ENCODE data around the gene ZC3H11A. TPM values are rescaled to one million over a fixed set of nuclear protein-coding genes. Genes with fewer than 3 reads are reported as not detected.
"Not testable (repeated sequence)": the region's sequence is repeated elsewhere in the genome, so short reads cannot be mapped to it uniquely, and the experiment has no call there.

Gene ZC3H11A
- total RNA-seq, 1 donor from 2014 or later, result 65.2 TPM

DNA sequence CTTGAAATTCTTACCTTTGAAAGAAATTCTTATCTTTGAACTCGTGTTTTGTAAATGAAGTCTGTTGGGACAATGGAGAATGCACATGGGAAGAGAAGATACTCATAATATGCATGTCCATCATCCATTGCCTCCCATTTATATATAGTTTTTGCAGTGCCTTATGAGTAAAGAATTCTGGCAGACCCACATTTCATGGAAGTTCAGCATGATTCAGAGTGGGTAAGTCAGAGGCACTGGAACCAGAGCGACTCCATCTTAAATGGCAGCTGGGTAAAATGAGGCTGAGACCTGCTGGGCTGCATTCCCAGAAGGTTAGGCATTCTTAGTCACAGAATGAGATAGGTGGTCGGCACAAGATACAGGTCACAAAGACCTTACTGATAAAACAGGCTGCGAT, 16.6 kb upstream of the ZC3H11A start:
- no peak for FAIRE-seq
- no peak for DNase-seq (ENCODE audit: low spot score in 2 of 2)

DNA sequence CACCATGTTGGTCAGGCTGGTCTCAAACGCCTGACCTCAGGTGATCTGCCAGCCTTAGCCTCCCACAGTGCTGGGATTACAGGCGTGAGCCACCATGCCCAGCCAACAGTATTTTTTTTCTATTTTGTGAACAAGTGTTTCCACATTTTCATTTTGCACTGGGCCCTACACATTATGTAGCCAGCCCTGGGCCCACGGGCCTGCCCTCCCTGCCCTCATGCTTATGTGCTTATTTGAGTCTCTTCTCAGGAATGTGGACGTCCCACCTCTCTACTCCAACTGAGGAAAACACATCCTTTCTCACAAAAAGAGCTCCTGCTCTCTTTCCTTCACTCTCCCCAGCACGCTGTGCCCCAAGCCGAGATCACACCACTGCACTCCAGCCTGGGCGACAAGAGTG, 13.5 kb upstream of the ZC3H11A start:
- FAIRE-seq, result no peak

DNA sequence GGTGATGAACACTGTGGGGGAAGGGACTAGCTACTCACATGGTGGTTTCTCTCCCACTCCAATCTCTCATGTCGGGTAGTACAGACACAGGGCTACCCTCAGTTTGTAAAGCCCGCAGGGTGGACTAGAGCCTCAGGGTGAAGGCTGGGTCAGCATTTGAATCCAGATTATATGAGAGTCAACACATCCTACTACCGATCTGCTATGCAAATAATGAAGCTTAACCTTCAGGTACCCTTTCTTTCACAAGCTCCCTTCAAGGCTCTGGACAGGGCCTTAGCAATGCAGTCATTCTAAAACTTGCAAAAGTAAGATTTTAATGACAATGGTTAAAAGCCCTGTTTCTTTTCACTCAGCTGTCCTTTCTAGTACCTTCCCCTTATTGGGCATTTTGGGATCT, 5.5 kb upstream of the ZC3H11A start:
- FAIRE-seq (no peak), DNase-seq (ENCODE audit: low spot score in 2 of 2) (no peak)

More for the DNA sequence above, 13.5 kb upstream of the ZC3H11A start:
- no peak for DNase-seq (ENCODE audit: low spot score in 2 of 2)

DNA sequence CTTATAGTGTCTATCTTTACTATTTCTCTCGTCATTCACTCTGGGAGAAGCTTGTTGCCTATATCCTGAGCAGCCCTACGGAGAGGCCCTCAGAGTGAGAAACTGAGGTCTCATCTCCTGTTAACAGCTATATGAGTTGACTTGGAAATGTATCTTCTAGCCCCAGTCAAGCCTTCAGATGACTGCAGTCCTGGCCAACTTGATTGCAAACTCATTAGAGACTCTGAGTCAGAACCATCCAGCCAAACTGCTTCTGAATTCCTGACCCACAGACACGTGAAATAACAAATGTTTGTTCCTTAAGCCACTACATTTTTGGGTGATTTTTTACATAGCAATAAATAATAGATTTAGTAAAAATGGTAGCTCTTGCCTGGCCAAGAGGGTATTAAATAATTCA, 3.9 kb upstream of the ZC3H11A start:
- DNase-seq (ENCODE audit: low spot score in 2 of 2), result no peak
- no peak for FAIRE-seq

DNA sequence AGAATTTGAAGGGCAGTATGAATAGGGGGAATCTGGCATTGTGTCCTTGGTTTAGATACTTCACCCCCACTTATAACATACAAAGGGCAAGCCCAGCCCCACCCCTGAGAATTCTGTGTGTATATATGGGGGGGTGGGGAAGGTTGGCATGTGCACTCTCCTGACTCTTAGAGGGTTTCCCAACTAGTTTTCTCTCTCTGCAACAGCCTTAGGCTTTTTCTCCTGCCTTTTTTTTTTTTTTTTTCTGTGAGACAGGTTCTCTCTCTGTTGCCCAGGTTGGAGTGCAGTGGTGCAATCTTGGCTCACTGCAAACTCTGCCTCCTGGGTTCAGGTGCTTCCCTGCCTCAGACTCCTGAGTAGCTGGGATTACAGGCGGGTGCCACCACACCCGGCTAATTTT, 2.9 kb upstream of the ZC3H11A start:
- no peak for DNase-seq (ENCODE audit: low spot score in 2 of 2)
- FAIRE-seq, result no peak

DNA sequence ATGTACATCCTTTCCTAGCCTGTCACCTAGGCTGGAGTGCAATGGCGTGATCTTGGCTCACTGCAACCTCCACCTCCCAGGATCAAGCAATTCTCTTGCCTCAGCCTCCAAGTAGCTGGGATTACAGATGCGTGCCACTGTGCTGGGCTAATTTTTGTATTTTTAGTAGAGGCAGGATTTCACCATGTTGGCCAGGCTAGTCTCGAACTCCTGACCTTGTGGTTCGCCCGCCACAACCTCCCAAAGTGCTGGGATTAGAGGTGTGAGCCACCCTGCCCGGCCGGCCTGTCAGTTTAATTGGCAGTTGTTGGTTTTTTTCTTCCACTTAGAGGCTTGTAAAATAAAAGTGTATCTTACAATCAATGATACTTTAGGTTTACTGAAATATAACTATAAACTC, 1.9 kb upstream of the ZC3H11A start:
- not testable (repeated sequence) for FAIRE-seq; DNase-seq (ENCODE audit: low spot score in 2 of 2)

DNA sequence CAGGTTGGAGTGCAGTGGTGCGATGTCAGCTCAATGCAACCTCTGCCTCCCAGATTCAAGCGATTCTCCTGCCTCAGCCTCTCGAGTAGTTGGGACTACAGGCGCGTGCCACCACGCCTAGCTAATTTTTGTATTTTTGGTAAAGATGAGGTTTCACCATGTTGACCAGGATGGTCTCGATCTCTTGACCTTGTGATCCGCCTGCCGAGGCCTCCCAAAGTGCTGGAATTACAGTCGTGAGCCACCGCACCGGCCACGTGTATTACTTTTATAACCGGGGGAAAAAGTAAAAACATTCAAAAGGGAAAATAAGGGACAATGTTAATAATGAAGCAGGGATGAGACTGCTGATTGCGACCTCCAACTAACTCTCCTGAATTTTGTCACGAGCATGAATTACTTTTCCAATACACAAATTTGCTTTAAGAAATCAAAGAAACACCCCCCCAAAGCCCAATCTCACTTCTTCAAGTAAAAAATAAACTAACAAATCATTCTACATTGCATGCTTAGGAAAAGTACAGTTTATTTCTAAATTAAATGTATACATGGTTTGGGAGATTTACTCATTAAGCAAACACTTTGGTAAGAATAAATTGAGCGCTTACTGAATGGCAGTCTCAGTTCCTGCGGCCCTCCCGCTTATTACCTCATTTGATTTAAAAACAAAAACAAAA, 521 bp upstream of the ZC3H11A start:
- DNase-seq (ENCODE audit: low spot score in 2 of 2), result no peak
- no peak for FAIRE-seq

DNA sequence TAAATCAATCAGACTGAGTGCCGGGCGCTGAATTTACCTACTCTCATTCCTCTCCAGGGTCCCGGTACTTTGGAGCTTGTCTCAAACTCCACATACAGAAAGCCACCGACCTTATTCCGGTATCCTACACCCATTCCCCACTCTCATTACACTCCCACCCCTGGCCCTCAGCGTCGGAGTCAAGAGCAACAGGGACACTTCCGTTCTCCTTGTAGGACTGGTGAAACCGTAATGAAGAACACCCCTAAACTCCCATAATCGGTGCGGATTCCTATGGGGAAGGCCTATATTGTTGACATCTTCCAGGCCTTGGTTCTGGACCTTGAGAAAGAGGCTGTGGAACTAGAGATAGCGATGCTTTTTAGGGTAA, 798 bp downstream of the ZC3H11A start:
- no peak for DNase-seq (ENCODE audit: low spot score in 2 of 2)
- no peak for FAIRE-seq

DNA sequence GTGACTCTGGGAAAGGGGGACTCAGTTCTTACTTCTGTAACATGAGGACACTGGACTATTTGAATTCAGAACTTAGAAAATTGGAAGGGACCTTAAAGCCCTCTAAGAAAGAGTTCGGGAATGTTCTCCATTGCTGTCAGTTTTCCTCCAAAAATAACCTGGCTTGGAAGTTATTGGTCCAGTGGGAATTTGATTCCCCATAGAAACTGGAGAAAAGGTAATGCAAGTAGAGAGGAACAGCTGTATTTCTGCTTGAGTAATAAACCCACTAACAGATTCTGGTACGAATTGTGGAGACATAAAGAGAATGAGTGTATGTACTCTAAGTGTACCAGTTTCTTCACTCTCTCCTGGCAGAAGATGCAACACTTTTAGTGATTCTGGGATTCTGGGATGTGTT, 1.8 kb downstream of the ZC3H11A start:
- DNase-seq (ENCODE audit: low spot score in 2 of 2) (no peak), FAIRE-seq (no peak)

DNA sequence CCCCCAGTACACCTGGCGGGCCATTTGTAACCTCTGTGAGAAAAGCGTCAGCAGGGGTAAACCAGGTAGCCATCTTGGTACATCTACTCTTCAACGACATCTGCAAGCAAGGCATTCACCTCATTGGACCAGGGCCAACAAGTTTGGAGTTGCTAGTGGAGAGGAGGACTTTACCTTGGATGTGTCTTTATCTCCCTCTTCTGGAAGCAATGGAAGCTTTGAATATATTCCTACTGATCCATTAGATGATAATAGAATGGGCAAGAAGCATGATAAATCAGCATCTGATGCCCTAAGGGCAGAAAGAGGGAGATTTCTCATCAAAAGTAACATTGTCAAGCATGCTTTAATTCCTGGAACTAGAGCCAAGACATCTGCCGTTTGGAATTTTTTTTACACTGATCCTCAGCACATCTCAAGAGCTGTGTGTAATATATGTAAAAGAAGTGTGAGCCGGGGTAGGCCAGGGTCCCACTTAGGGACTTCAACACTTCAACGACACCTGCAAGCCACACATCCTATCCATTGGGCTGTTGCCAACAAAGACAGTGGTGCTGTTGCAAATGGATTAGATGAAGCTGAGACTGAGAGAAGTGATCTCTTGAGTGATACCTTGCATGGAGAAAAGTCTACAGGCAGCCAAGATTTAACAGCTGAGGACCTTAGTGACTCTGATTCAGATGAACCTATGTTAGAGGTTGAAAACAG, 2.7 kb downstream of the ZC3H11A start:
- DNase-seq (ENCODE audit: low spot score in 2 of 2) (no peak), FAIRE-seq (no peak)

DNA sequence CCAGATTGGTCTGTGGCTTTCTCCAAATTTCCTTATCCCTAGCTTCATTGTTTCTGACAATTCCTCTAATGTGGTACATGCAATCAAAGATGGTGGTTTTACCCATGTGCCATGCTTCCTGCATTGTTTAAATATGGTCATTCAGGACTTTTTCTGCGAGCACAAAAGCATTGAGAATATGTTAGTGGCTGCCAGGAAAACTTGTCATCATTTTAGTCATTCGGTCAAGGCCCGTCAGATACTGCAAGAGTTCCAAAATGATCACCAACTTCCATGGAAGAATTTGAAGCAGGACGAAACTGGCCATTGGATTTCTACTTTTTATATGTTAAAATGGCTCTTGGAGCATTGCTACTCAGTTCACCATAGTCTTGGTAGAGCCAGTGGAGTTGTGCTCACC, 3.7 kb downstream of the ZC3H11A start:
- FAIRE-seq (no peak), DNase-seq (ENCODE audit: low spot score in 2 of 2) (no peak)

DNA sequence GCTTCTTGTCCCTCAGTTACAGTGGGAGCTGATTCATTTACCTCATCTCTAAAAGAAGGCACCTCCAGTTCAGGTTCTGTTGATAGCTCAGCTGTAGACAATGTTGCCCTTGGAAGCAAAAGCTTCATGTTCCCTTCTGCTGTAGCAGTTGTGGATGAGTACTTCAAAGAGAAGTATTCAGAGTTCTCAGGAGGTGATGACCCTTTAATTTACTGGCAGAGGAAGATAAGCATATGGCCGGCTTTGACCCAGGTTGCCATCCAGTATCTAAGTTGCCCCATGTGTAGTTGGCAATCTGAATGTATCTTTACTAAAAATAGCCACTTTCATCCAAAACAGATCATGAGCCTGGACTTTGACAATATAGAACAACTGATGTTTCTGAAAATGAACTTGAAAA, 4.5 kb downstream of the ZC3H11A start:
- DNase-seq (ENCODE audit: low spot score in 2 of 2), result no peak
- FAIRE-seq, result no peak

DNA sequence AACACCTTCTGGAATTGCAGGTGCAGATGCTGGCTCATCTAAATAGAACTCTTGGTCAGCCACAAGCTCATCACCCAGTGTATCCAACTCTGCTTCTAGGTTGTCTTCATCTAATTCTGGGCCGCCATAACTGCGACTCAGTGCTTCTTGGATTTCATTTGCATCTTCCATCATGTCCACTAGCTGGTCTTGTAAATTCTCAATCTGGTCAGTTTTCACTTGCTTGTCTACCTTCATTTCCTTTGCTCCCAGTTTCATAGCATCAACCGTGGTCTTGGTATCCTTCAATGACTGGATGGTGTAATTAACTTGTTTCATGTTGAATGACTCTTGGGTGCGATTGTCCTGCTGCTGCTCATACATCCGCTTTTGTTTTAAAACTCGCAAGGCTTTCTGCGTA, 10.3 kb downstream of the ZC3H11A start:
- FAIRE-seq, result no peak

DNA sequence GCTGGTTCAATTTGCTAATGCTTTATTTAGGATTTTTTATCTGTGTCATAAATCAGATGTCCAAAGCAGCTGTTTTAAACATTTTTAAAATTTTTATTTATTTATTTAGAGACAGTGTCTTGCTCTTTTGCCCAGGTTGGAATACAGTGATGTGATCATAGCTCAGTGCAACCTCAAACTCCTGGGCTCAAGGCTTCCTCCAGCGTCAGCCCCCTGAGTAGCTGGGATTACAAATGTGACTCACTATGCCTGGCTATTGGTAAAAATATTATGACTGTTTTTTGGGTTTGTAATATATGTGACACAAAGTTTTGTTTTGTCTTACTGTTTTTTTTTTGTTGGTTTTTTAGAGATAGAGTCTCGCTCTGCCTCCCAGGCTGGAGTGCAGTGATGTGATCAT, 11.8 kb downstream of the ZC3H11A start:
- DNase-seq (ENCODE audit: low spot score in 2 of 2), result no peak
- FAIRE-seq, result no peak

More for the DNA sequence above, 10.3 kb downstream of the ZC3H11A start:
- no peak for DNase-seq (ENCODE audit: low spot score in 2 of 2)

DNA sequence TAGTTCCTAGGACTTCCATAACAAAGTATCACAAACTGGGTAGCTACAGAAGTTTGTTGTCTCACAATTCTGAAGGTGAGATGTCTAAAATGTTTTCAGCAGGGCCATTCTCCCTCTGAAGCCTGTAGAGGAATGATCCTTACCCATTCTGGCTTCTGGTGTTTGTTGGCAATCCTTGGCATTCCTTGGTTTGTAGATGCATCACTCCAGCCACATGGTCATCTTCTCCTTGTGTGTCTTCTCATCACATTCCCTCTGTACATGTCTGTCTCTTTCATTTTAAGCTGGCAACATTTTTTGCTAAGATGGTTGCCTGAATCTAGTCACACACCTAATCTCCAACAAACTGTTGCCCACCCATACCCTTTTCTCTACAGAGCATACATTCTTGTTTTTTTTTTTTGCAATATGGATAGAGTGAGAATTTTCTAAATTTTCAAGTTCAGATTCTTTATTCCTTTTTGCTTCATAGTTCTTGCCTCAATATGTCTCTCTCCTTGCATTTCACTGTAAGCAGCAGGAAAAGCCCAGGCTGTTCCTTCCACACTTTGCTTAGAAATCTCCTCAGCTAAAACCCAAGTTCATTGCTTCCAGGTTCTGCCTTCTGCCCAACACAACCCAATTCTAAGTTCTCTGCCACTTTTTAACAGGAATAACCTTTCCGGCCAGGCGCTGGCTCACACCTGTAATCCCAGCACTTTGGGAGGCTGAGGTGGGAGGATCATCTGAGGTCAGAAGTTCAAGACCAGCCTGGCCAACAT, 18.3 kb downstream of the ZC3H11A start:
- DNase-seq (ENCODE audit: low spot score in 2 of 2) (no peak), FAIRE-seq (no peak)

DNA sequence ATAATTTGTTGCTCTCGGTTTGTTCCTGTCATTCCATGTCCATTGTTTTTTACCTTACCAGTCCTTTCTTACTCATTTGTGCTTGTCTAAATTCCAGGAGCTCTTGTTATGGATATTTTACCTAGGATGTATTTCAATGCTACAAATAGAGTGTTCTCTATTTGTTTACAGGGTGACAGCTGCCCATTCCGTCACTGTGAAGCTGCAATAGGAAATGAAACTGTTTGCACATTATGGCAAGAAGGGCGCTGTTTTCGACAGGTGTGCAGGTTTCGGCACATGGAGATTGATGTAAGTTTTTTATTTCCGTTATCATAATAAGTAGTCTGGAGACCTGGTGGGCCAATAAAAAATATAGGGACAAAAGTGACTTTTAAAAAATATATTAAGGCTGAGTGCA, 23.0 kb downstream of the ZC3H11A start:
- DNase-seq (ENCODE audit: low spot score in 2 of 2), result no peak
- FAIRE-seq, result no peak

DNA sequence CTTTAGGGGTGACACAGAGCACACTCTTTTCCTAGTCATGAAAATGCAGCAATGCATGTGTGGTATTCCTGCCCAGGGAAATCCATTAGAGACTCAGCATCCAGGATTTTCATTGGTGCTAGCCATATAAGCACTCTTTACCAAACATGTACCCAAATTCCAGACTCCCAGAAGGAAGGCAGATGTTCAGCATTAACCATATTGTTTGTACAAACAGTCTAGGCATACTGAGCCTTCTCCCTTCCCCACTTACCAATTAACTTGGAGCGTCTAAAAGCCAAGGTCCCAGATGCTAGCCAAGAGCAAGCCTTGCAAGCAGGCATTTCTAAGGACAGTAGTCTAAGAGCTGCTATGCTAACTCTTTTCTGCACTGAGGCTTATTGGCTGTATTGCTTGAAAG, 27.9 kb downstream of the ZC3H11A start:
- DNase-seq (ENCODE audit: low spot score in 2 of 2), result no peak
- no peak for FAIRE-seq

DNA sequence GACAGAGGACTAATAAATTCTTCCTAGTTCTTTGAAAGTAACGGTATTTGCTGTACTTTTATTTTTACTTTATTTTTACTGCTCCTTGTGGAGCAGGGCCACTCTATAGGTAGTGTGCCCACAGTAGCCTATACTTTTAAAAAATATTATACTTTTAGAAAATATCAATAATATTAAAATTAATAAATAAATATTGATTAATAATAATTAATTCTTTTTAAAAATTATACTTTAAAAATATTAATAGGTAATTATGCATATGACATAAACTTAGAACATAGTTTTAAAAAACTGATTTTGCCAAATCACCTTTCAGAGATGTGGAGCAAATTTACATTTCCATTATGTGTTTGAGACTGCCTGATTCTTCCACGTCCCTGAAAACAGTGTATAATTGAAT, 30.8 kb downstream of the ZC3H11A start:
- FAIRE-seq (no peak), DNase-seq (ENCODE audit: low spot score in 2 of 2) (no peak)

DNA sequence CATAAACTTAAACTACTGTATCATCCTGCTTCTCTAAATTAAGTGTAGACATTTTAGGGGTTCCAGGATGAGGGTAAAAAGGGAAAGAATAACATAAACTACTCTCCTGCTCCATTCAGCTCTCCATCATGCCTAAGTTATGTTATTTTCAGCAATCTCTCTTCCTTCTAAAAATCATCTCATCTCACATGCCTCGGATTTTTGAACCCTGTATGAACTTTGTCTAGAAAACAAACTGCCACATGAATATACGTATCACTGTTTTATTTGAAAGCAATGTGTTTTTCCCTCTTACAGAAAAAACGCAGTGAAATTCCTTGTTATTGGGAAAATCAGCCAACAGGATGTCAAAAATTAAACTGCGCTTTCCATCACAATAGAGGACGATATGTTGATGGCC, 32.6 kb downstream of the ZC3H11A start:
- FAIRE-seq (no peak), DNase-seq (ENCODE audit: low spot score in 2 of 2) (no peak)

DNA sequence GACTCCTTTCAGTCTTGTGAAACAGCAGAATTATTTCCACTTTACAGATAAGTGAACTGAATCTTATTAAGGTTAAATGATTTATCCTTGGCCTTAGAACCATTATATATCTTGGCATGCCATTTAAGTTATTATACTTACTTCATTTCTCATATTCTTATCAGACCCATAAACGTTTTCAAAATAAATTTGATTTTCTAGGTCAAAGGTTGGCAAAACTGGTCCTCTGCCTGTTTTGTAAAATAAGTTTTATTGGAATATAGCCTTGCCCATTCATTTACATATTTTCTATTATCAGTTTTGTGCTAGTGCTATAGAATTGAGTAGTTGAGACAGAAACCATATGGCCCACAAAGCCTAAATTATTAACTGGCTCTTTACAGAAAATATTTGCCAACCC, 33.1 kb downstream of the ZC3H11A start:
- no peak for FAIRE-seq

DNA sequence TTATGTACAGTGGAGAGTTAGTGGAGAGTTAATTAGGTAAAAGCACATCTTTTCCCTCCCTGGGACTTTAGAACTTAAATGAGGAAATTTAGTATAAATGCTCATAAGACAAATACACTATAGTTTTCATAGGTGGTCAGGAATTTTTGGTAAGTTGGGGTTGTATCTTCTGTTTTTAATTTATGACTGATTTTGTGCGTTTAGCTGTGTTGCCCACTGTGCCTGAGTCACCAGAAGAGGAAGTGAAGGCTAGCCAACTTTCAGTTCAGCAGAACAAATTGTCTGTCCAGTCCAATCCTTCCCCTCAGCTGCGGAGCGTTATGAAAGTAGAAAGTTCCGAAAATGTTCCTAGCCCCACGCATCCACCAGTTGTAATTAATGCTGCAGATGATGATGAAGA, 33.8 kb downstream of the ZC3H11A start:
- DNase-seq (ENCODE audit: low spot score in 2 of 2); FAIRE-seq: not testable (repeated sequence)

More for the DNA sequence above, 33.1 kb downstream of the ZC3H11A start:
- DNase-seq (ENCODE audit: low spot score in 2 of 2), result no peak

DNA sequence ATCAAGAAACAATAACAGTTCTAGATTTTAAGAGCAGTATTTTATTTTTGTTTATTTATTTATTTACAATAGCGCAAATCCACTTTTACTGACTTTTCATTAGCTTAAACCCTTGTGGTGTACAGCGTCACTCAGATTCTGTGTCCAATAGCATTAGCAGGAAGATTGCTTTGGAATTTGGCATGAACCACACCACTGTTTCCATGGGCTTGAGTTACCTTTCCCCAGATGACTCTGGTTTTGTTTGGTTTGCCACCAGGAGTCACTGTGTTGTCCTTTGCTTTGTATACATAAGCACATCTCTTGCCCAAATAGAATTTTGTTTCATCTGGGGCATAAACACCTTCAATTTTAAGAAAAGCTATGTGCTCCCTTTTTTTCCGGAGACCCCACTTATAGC, 40.1 kb downstream of the ZC3H11A start:
- DNase-seq (ENCODE audit: low spot score in 2 of 2) (no peak), FAIRE-seq (no peak)
